GM23338 (cell line): Measurements from ENCODE around the gene PIPOX. TPM values are rescaled to one million over a fixed set of nuclear protein-coding genes. Genes with fewer than 3 reads are reported as not detected.

Experiments used
- ATAC-seq: fragments of 200-7000 bp; cut with Tn5 transposase; 3 replicates; pipeline ENCODE4 v1.9.1; 2020
- DNase-seq: peaks from one replicate; pipeline ENCODE4 v3.0.0-alpha.2; 2015; ENCODE audit warnings: low spot score
- H2AFZ ChIP-seq: fragments of 200-600 bp; sonication (generic); 2 replicates; pipeline ENCODE4 v1.8.0; 2016; ENCODE audit warnings: antibody characterized with exemption, mild to moderate bottlenecking, moderate library complexity
- H3F3A ChIP-seq: fragments of 200-600 bp; sonication (generic); replicated peaks from 2 replicates; pipeline ENCODE4 v1.8.0; 2017; ENCODE audit warnings: antibody characterized with exemption, mixed run types, low read depth
- H3K27ac ChIP-seq: fragments of 200-600 bp; sonication (generic); 2 replicates; pipeline ENCODE4 v1.6.1; 2016; ENCODE audit warnings: low read depth
- H3K27me3 ChIP-seq: fragments of 200-600 bp; sonication (generic); 2 replicates; pipeline ENCODE4 v1.8.0; 2016; ENCODE audit warnings: mild to moderate bottlenecking, mixed run types, moderate library complexity; ENCODE audit not compliant: insufficient read depth
- H3K36me3 ChIP-seq: fragments of 200-600 bp; sonication (generic); 2 replicates; pipeline ENCODE4 v1.8.0; 2016; ENCODE audit warnings: mild to moderate bottlenecking; ENCODE audit not compliant: insufficient read depth
- H3K4me1 ChIP-seq: fragments of 200-600 bp; sonication (generic); 2 replicates; pipeline ENCODE4 v1.8.0; 2016; ENCODE audit warnings: mild to moderate bottlenecking, moderate library complexity; ENCODE audit not compliant: insufficient read depth
- H3K4me2 ChIP-seq: fragments of 200-600 bp; sonication (generic); 2 replicates; pipeline ENCODE4 v1.7.1; 2017; ENCODE audit warnings: mixed run types
- H3K4me3 ChIP-seq: fragments of 200-600 bp; sonication (generic); 2 replicates; pipeline ENCODE4 v1.6.1; 2016; ENCODE audit warnings: mixed run types
- H3K79me2 ChIP-seq: fragments of 200-600 bp; sonication (generic); replicated peaks from 2 replicates; pipeline ENCODE4 v1.8.0; 2017; ENCODE audit warnings: mild to moderate bottlenecking; ENCODE audit not compliant: insufficient read depth
- H3K9me2 ChIP-seq: fragments of 200-600 bp; sonication (generic); 2 replicates; pipeline ENCODE4 v1.8.0; 2017; ENCODE audit not compliant: insufficient read depth
- H4K20me1 ChIP-seq: fragments of 200-600 bp; sonication (generic); replicated peaks from 2 replicates; pipeline ENCODE4 v1.8.0; 2017; ENCODE audit warnings: mild to moderate bottlenecking; ENCODE audit not compliant: insufficient read depth
- H3K27ac Mint-ChIP-seq: 2 replicates; pipeline ENCODE4 v1.8.0; 2020; ENCODE audit warnings: inconsistent platforms, mild to moderate bottlenecking, moderate library complexity, mixed read lengths
- H3K27me3 Mint-ChIP-seq: 3 replicates; pipeline ENCODE4 v1.8.0; 2022; ENCODE audit warnings: low read depth, mild to moderate bottlenecking, moderate library complexity, mixed read lengths, inconsistent platforms; ENCODE audit not compliant: insufficient read depth, poor library complexity
- H3K36me3 Mint-ChIP-seq: 3 replicates; pipeline ENCODE4 v1.8.0; 2021; ENCODE audit warnings: low read depth, mild to moderate bottlenecking, inconsistent platforms, moderate library complexity, mixed read lengths
- H3K4me1 Mint-ChIP-seq: 3 replicates; pipeline ENCODE4 v1.8.0; 2020; ENCODE audit warnings: mild to moderate bottlenecking, inconsistent platforms, mixed read lengths
- H3K4me3 Mint-ChIP-seq: 3 replicates; pipeline ENCODE4 v1.8.0; 2021; ENCODE audit warnings: moderate library complexity, mild to moderate bottlenecking, inconsistent platforms, mixed read lengths
- H3K9me3 Mint-ChIP-seq: 3 replicates; pipeline ENCODE4 v1.8.0; 2020; ENCODE audit warnings: moderate library complexity, mild to moderate bottlenecking, inconsistent platforms, mixed read lengths
- CREB1 ChIP-seq: fragments of 250-450 bp; sonication (Bioruptor Pico); IDR thresholded peaks from 2 replicates; pipeline ENCODE4 v1.5.0; 2020; ENCODE audit warnings: low read depth, mild to moderate bottlenecking, moderate library complexity
- CTCF ChIP-seq, 2 experiments: fragments of 200-600 bp in 1 of 2; sonication (generic) in 1 of 2; conservative IDR thresholded peaks; 2 replicates each; pipeline versions ENCODE4 v1.5.1 to v1.6.1; 2016 to 2017; ENCODE audit warnings: antibody characterized with exemption in 2 of 2, low read depth in 2 of 2, mild to moderate bottlenecking in 2 of 2, moderate library complexity in 1 of 2
- EZH2 ChIP-seq: fragments of 200-600 bp; sonication (generic); IDR thresholded peaks from one replicate; pipeline ENCODE4 v1.8.0; 2017; ENCODE audit warnings: antibody characterized with exemption, mild to moderate bottlenecking, low read depth; ENCODE audit not compliant: unreplicated experiment
- EZH2phosphoT487 ChIP-seq: fragments of 200-600 bp; sonication (generic); IDR thresholded peaks from one replicate; pipeline ENCODE4 v1.8.1; 2018; ENCODE audit warnings: antibody characterized with exemption; ENCODE audit not compliant: unreplicated experiment
- JUNB ChIP-seq: IDR thresholded peaks from one replicate; pipeline ENCODE4 v1.6.1; 2016; ENCODE audit warnings: antibody characterized with exemption; ENCODE audit not compliant: unreplicated experiment
- NANOG ChIP-seq: IDR thresholded peaks from 2 replicates; pipeline ENCODE4 v1.6.1; 2016; ENCODE audit warnings: antibody characterized with exemption, borderline replicate concordance
- POLR2AphosphoS5 ChIP-seq: IDR thresholded peaks from 2 replicates; pipeline ENCODE4 v1.6.1; 2016; ENCODE audit warnings: antibody characterized with exemption, low read depth
- REST ChIP-seq: IDR thresholded peaks from one replicate; pipeline ENCODE4 v1.6.1; 2018; ENCODE audit warnings: antibody characterized with exemption; ENCODE audit not compliant: unreplicated experiment
- STAT1 ChIP-seq: IDR thresholded peaks from one replicate; pipeline ENCODE4 v1.6.1; 2016; ENCODE audit warnings: antibody characterized with exemption; ENCODE audit not compliant: unreplicated experiment
- ZNF114 ChIP-seq: fragments of 250-450 bp; sonication (Bioruptor Pico); IDR thresholded peaks from 2 replicates; pipeline ENCODE4 v1.5.0; 2020; ENCODE audit warnings: mild to moderate bottlenecking, moderate library complexity
- ZNF331 ChIP-seq: fragments of 250-450 bp; sonication (Bioruptor Pico); IDR thresholded peaks from 2 replicates; pipeline ENCODE4 v1.5.0; 2020; ENCODE audit warnings: low read depth, mild to moderate bottlenecking, moderate library complexity
- polyA plus RNA-seq: library from polyadenylated mRNA; unstranded; fragments of >200 nt; fragmentation: Nextera tagmentation; extraction: Ambion mirVana; gene quantifications from 2 replicates; pipeline ENCODE4 v1.2.1, GENCODE V29; 2016
- total RNA-seq: library from RNA; depleted of rRNA; stranded (reverse); fragments of >200 nt; shearing (Covaris generic); gene quantifications from 2 replicates; pipeline ENCODE4 v1.2.3, GENCODE V29; 2014
- TF ChIP-seq, protein P1 (sequence below): fragments of 250-450 bp; sonication (Bioruptor Pico); IDR thresholded peaks from 2 replicates; pipeline ENCODE4 v1.5.0; 2020; ENCODE audit warnings: mild to moderate bottlenecking, moderate library complexity
- TF ChIP-seq, protein P2 (sequence below): IDR thresholded peaks from 2 replicates; pipeline ENCODE4 v1.6.1; 2016; ENCODE audit warnings: antibody characterized with exemption

The PIPOX gene
- total and polyA plus RNA-seq, 2 experiments from 2014 or later: 22.6 to 34.6 TPM

DNA sequence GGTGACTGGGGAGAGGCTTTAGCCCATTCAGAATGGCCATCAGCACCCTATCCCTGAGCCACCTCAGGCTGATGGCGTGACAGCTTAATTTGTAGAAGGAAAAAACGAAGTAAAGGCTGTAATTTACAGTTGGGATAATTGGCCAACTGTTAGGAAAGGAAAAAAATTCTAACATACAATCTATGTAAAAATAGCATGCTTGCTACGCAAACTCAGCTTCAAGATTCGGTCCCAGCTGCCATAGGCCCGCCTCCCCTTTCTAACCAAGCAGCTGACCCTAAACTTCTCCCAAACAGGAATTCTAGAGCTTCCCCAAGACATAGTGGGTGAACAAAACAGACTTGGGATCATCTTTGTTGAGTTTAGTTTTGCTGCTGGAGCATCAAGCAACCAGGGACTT lies 42.0 kb upstream of the PIPOX start:
- no peak overlapping the region for H3K27ac ChIP-seq
- peaks cover 50% of the 10 kb centered on the region for H3K27me3 Mint-ChIP-seq
- H3K9me3 Mint-ChIP-seq: no peaks in the 10 kb centered on the region; the same call in 2 of the 3 replicates
- peaks cover 61% of the 10 kb centered on the region for H3K4me1 Mint-ChIP-seq
- peaks cover 45% of the 10 kb centered on the region for H3K4me1 ChIP-seq
- H3K4me2 ChIP-seq: peak overlapping the region; percentile 73
- no peak overlapping the region for H3K4me3 Mint-ChIP-seq
- no peaks in the 10 kb centered on the region; the same call in 1 of the 2 replicates for H3F3A ChIP-seq
- no peak for DNase-seq
- no peak overlapping the region for H2AFZ ChIP-seq
- H4K20me1 ChIP-seq: no peaks in the 10 kb centered on the region
- no peak overlapping the region for H3K27ac Mint-ChIP-seq
- no peak for ATAC-seq
- peaks cover 24% of the 10 kb centered on the region for H3K27me3 ChIP-seq
- no peak overlapping the region for H3K4me3 ChIP-seq
- H3K36me3 Mint-ChIP-seq: no peaks in the 10 kb centered on the region
- TF ChIP-seq NANOG (no peak), STAT1 (no peak), EZH2phosphoT487 (no peak), JUNB (no peak), ZNF114 (no peak), EZH2 (no peak), ZNF331 (no peak), REST (no peak), CREB1 (CRISPR knock-in tag) (no peak), POLR2AphosphoS5 (no peak), CTCF (conservative IDR thresholded peaks at IDR 0.05; ENCODE audit: low read depth in 2 of 2) (no peak)
- TF ChIP-seq, protein P1, sequence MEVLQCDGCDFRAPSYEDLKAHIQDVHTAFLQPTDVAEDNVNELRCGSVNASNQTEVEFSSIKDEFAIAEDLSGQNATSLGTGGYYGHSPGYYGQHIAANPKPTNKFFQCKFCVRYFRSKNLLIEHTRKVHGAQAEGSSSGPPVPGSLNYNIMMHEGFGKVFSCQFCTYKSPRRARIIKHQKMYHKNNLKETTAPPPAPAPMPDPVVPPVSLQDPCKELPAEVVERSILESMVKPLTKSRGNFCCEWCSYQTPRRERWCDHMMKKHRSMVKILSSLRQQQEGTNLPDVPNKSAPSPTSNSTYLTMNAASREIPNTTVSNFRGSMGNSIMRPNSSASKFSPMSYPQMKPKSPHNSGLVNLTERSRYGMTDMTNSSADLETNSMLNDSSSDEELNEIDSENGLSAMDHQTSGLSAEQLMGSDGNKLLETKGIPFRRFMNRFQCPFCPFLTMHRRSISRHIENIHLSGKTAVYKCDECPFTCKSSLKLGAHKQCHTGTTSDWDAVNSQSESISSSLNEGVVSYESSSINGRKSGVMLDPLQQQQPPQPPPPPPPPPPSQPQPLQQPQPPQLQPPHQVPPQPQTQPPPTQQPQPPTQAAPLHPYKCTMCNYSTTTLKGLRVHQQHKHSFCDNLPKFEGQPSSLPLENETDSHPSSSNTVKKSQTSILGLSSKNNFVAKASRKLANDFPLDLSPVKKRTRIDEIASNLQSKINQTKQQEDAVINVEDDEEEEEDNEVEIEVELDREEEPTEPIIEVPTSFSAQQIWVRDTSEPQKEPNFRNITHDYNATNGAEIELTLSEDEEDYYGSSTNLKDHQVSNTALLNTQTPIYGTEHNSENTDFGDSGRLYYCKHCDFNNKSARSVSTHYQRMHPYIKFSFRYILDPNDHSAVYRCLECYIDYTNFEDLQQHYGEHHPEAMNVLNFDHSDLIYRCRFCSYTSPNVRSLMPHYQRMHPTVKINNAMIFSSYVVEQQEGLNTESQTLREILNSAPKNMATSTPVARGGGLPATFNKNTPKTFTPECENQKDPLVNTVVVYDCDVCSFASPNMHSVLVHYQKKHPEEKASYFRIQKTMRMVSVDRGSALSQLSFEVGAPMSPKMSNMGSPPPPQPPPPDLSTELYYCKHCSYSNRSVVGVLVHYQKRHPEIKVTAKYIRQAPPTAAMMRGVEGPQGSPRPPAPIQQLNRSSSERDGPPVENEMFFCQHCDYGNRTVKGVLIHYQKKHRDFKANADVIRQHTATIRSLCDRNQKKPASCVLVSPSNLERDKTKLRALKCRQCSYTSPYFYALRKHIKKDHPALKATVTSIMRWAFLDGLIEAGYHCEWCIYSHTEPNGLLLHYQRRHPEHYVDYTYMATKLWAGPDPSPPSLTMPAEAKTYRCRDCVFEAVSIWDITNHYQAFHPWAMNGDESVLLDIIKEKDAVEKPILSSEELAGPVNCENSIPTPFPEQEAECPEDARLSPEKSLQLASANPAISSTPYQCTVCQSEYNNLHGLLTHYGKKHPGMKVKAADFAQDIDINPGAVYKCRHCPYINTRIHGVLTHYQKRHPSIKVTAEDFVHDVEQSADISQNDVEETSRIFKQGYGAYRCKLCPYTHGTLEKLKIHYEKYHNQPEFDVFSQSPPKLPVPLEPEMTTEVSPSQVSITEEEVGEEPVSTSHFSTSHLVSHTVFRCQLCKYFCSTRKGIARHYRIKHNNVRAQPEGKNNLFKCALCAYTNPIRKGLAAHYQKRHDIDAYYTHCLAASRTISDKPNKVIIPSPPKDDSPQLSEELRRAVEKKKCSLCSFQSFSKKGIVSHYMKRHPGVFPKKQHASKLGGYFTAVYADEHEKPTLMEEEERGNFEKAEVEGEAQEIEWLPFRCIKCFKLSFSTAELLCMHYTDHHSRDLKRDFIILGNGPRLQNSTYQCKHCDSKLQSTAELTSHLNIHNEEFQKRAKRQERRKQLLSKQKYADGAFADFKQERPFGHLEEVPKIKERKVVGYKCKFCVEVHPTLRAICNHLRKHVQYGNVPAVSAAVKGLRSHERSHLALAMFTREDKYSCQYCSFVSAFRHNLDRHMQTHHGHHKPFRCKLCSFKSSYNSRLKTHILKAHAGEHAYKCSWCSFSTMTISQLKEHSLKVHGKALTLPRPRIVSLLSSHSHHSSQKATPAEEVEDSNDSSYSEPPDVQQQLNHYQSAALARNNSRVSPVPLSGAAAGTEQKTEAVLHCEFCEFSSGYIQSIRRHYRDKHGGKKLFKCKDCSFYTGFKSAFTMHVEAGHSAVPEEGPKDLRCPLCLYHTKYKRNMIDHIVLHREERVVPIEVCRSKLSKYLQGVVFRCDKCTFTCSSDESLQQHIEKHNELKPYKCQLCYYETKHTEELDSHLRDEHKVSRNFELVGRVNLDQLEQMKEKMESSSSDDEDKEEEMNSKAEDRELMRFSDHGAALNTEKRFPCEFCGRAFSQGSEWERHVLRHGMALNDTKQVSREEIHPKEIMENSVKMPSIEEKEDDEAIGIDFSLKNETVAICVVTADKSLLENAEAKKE (CRISPR knock-in tag): no peak
- TF ChIP-seq, protein P2, sequence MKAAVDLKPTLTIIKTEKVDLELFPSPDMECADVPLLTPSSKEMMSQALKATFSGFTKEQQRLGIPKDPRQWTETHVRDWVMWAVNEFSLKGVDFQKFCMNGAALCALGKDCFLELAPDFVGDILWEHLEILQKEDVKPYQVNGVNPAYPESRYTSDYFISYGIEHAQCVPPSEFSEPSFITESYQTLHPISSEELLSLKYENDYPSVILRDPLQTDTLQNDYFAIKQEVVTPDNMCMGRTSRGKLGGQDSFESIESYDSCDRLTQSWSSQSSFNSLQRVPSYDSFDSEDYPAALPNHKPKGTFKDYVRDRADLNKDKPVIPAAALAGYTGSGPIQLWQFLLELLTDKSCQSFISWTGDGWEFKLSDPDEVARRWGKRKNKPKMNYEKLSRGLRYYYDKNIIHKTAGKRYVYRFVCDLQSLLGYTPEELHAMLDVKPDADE: no peak
- no peaks in the 10 kb centered on the region for H3K36me3 ChIP-seq
- H3K79me2 ChIP-seq: no peaks in the 10 kb centered on the region
- no peaks in the 10 kb centered on the region for H3K9me2 ChIP-seq
